Bronchial epithelial cell (primary cell): ENCODE measurements around the gene PPFIA3. TPM values are rescaled to one million over a fixed set of nuclear protein-coding genes. Genes with fewer than 3 reads are reported as not detected.

Experiments used
- DNase-seq: peaks from one replicate; pipeline ENCODE4 v3.0.0-alpha.2; 2010; ENCODE audit warnings: low read depth
- FAIRE-seq: peaks from 2 replicates; lab custom pipeline; 2011; peaks lifted over from hg19 to GRCh38; lab: Jason Lieb, UNC
- H3K27me3 ChIP-seq: 2 replicates; pipeline ENCODE4 v1.5.1; 2011; ENCODE audit warnings: low read length; ENCODE audit not compliant: control insufficient read depth, insufficient read depth
- H3K36me3 ChIP-seq: 2 replicates; pipeline ENCODE4 v1.5.1; 2011; ENCODE audit warnings: low read length; ENCODE audit not compliant: control insufficient read depth, insufficient read depth
- H3K4me3 ChIP-seq: 2 replicates; pipeline ENCODE4 v1.5.1; 2011; ENCODE audit warnings: mild to moderate bottlenecking, low read depth, low read length, control low read depth
- CTCF ChIP-seq: IDR thresholded peaks from 2 replicates; pipeline ENCODE4 v1.5.1; 2011; ENCODE audit warnings: mild to moderate bottlenecking, moderate library complexity, low read length, control low read depth, inconsistent platforms; ENCODE audit not compliant: insufficient read depth, severe bottlenecking
- total RNA-seq: library from RNA; depleted of rRNA; stranded (reverse); fragments of >200 nt; gene quantifications from 2 replicates; pipeline ENCODE4 v1.2.1, GENCODE V29; 2014

Gene PPFIA3
- total RNA-seq, 1 donor from 2014 or later, result 1.3 TPM

- no peaks in the 10 kb centered on the region for H3K27me3 ChIP-seq
- H3K4me3 ChIP-seq, result no peak overlapping the region
- no peak for DNase-seq
- no peak for TF ChIP-seq CTCF
- no peak for FAIRE-seq
- H3K36me3 ChIP-seq, result no peaks in the 10 kb centered on the region
Measured at GRCh38 chr19:49152119-49152550, 32.8 kb downstream of the PPFIA3 start.

GRCh38 chr19:49153167-49153809 is 33.9 kb downstream of the PPFIA3 start:
- H3K36me3 ChIP-seq, result no peaks in the 10 kb centered on the region
- no peak for TF ChIP-seq CTCF
- FAIRE-seq (no peak), DNase-seq (no peak)
- H3K27me3 ChIP-seq, result no peaks in the 10 kb centered on the region
- H3K4me3 ChIP-seq, result no peak overlapping the region

- DNase-seq (no peak), FAIRE-seq (no peak)
- Histone ChIP-seq H3K36me3 (no peaks in the 10 kb centered on the region), H3K4me3 (no peak overlapping the region), H3K27me3 (no peaks in the 10 kb centered on the region)
- no peak for TF ChIP-seq CTCF
Measured at GRCh38 chr19:49154279-49154678, 34.9 kb downstream of the PPFIA3 start.

GRCh38 chr19:49155005-49155819 is 35.9 kb downstream of the PPFIA3 start, which contains the start of gene HRC:
HRC (minus strand) TSS chr19:49155396; CDS start chr19:49155237, 159 bp downstream.
- FAIRE-seq, result no peak
- TF ChIP-seq CTCF, result no peak
- Histone ChIP-seq H3K36me3 (peaks cover 4% of the 10 kb centered on the region), H3K27me3 (no peaks in the 10 kb centered on the region), H3K4me3 (no peak within 1 kb of the TSS)
- DNase-seq, result no peak

GRCh38 chr19:49155820-49156346 is 36.5 kb downstream of the PPFIA3 start:
- FAIRE-seq, result peak; percentile 58
- Histone ChIP-seq H3K27me3 (no peaks in the 10 kb centered on the region), H3K4me3 (no peak overlapping the region), H3K36me3 (peaks cover 4% of the 10 kb centered on the region)
- DNase-seq, result no peak
- no peak for TF ChIP-seq CTCF
